Measurements from ENCODE around the gene DNAJB6.

- TF ChIP-seq POLR2AphosphoS5 (IDR thresholded peaks at IDR 0.05; ENCODE audit: insufficient read depth in 1 of 2, low read depth in 1 of 2), result no peak
- no peak for TF ChIP-seq CTCF (IDR thresholded peaks at IDR 0.05)
- no peak for TF ChIP-seq POLR2A (IDR thresholded peaks at IDR 0.05)
Observed at GRCh38 chr7:157437519-157438061, 100.8 kb downstream of the DNAJB6 start.

Data from vagina (tissue), 2 donors.